A549 (cell line): ENCODE measurements around the gene RHCE. TPM values are rescaled to one million over a fixed set of nuclear protein-coding genes. Genes with fewer than 3 reads are reported as not detected.
"Not testable (repeated sequence)": the region's sequence is repeated elsewhere in the genome, so short reads cannot be mapped to it uniquely, and the experiment has no call there.

Source experiments
- ATAC-seq, 2 experiments: fragments of 200-7000 bp in 1 of 2; fragments of >200 bp in 1 of 2; cut with Nextera tagmentation in 1 of 2; cut with Tn5 transposase in 1 of 2; 3 replicates each; pipeline versions ENCODE4 v1.8.0 to v1.9.1; 2018 to 2020; ENCODE audit warnings: mild to moderate bottlenecking in 1 of 2, moderate library complexity in 1 of 2
- CTCF ChIA-PET: fragments of 300-600 bp; sonication (Branson Sonifier 250); formaldehyde crosslinking; extraction: SDS; loops from one replicate; lab custom pipeline; 2021; ENCODE audit warnings: antibody characterized with exemption, inconsistent platforms; lab: Yijun Ruan, JAX
- POLR2A ChIA-PET: fragments of 350-600 bp; formaldehyde crosslinking; extraction: SDS; loops from one replicate; lab custom pipeline; 2021; ENCODE audit warnings: antibody characterized with exemption, inconsistent platforms; lab: Yijun Ruan, JAX
- DNase-seq, 2 experiments: peaks; one replicate each; pipeline versions ENCODE4 v3.0.0 to v3.0.0-alpha.2; 2011 to 2016; ENCODE audit warnings: low read depth in 1 of 2, low spot score in 1 of 2
- FAIRE-seq: peaks from 2 replicates; lab custom pipeline; 2011; peaks lifted over from hg19 to GRCh38; lab: Jason Lieb, UNC
- H3K27ac ChIP-seq, 2 experiments: fragments of >200 bp; sonication (Bioruptor Twin); formaldehyde crosslinking; 3 replicates each; pipeline ENCODE4 v1.5.1; 2016 to 2017
- H3K4me1 ChIP-seq: fragments of >200 bp; sonication (Bioruptor Twin); formaldehyde crosslinking; 3 replicates; pipeline ENCODE4 v1.6.1; 2016
- H3K4me2 ChIP-seq: fragments of >200 bp; sonication (Bioruptor Twin); formaldehyde crosslinking; 3 replicates; pipeline ENCODE4 v1.6.1; 2016
- H3K4me3 ChIP-seq: fragments of >200 bp; sonication (Bioruptor Twin); formaldehyde crosslinking; 3 replicates; pipeline ENCODE4 v1.5.1; 2016
- H3K9me3 ChIP-seq: fragments of >200 bp; sonication (Bioruptor Twin); formaldehyde crosslinking; 3 replicates; pipeline ENCODE4 v1.6.1; 2016
- CBX2 ChIP-seq: fragments of 200-600 bp; sonication (generic); IDR thresholded peaks from 2 replicates; pipeline ENCODE4 v1.6.1; 2016; ENCODE audit warnings: low read depth, mild to moderate bottlenecking, borderline replicate concordance
- ESRRA ChIP-seq: fragments of 150-350 bp; IDR thresholded peaks from 2 replicates; pipeline ENCODE4 v1.6.1; 2014; ENCODE audit warnings: mild to moderate bottlenecking, low read length, borderline replicate concordance
- FOSB ChIP-seq: fragments of 250-450 bp; sonication (Bioruptor Pico); IDR thresholded peaks from 2 replicates; pipeline ENCODE4 v1.5.0; 2020; ENCODE audit warnings: mild to moderate bottlenecking, moderate library complexity
- HEYL ChIP-seq: fragments of 250-450 bp; sonication (Bioruptor Pico); IDR thresholded peaks from 2 replicates; pipeline ENCODE4 v1.8.0; 2021; ENCODE audit warnings: mild to moderate bottlenecking, moderate library complexity
- HOXA7 ChIP-seq: fragments of 250-450 bp; sonication (Bioruptor Pico); IDR thresholded peaks from 2 replicates; pipeline ENCODE4 v1.5.0; 2020; ENCODE audit warnings: mild to moderate bottlenecking, moderate library complexity
- HOXB13 ChIP-seq: fragments of 250-450 bp; sonication (Bioruptor Pico); IDR thresholded peaks from 2 replicates; pipeline ENCODE4 v1.5.0; 2020; ENCODE audit warnings: low read depth, mild to moderate bottlenecking, moderate library complexity
- JUN ChIP-seq, 2 experiments: fragments of >200 bp; sonication (Bioruptor Twin); formaldehyde crosslinking; IDR thresholded peaks; 2 replicates in 1 of 2; 3 replicates in 1 of 2; pipeline ENCODE4 v1.6.1; 2016 to 2017
- KDM5A ChIP-seq: fragments of 200-600 bp; sonication (generic); IDR thresholded peaks from 2 replicates; pipeline ENCODE4 v1.6.1; 2016; ENCODE audit warnings: antibody characterized with exemption, mild to moderate bottlenecking
- MAX ChIP-seq: IDR thresholded peaks from 2 replicates; pipeline ENCODE4 v1.6.1; 2012
- MAZ ChIP-seq: fragments of 150-350 bp; IDR thresholded peaks from 2 replicates; pipeline ENCODE4 v1.6.1; 2014; ENCODE audit warnings: antibody characterized with exemption, low read depth, low read length, borderline replicate concordance
- NPAS2 ChIP-seq: fragments of 250-450 bp; sonication (Bioruptor Pico); IDR thresholded peaks from 2 replicates; pipeline ENCODE4 v1.8.0; 2022; ENCODE audit warnings: mild to moderate bottlenecking, moderate library complexity, borderline replicate concordance
- PHF8 ChIP-seq: fragments of 200-600 bp; sonication (generic); IDR thresholded peaks from 2 replicates; pipeline ENCODE4 v1.6.1; 2016; ENCODE audit warnings: low read depth, mild to moderate bottlenecking, antibody characterized with exemption, moderate library complexity, borderline replicate concordance
- POLR2AphosphoS2 ChIP-seq: conservative IDR thresholded peaks from 2 replicates; pipeline ENCODE4 v1.6.1; 2012; ENCODE audit warnings: low read length, improper control_type of control experiment, inconsistent platforms
- RNF2 ChIP-seq: fragments of 200-600 bp; sonication (generic); IDR thresholded peaks from 2 replicates; pipeline ENCODE4 v1.6.1; 2016; ENCODE audit warnings: low read depth, mild to moderate bottlenecking, antibody characterized with exemption, moderate library complexity, borderline replicate concordance
- TFCP2L1 ChIP-seq: fragments of 250-450 bp; sonication (Bioruptor Pico); IDR thresholded peaks from 2 replicates; pipeline ENCODE4 v1.5.0; 2021; ENCODE audit warnings: mild to moderate bottlenecking
- TP53 ChIP-seq: fragments of 250-450 bp; sonication (Bioruptor Pico); IDR thresholded peaks from 2 replicates; pipeline ENCODE4 v1.5.0; 2021; ENCODE audit warnings: mild to moderate bottlenecking, moderate library complexity
- ZFP36 ChIP-seq: fragments of 450-650 bp; IDR thresholded peaks from 2 replicates; pipeline ENCODE4 v1.6.1; 2014; ENCODE audit warnings: borderline replicate concordance; ENCODE audit not compliant: partially characterized antibody
- ZNF302 ChIP-seq: fragments of 250-450 bp; sonication (Bioruptor Pico); IDR thresholded peaks from 2 replicates; pipeline ENCODE4 v1.9.0; 2021; ENCODE audit warnings: inconsistent platforms, mild to moderate bottlenecking, moderate library complexity
- WGBS: methylation state at CpG from one replicate; pipeline ENCODE4 v1.1.6; 2017; ENCODE audit errors: missing lambda C conversion rate; 5-methylcytosine and 5-hydroxymethylcytosine counted together
- polyA plus RNA-seq, 4 experiments: library from polyadenylated mRNA; depleted of rRNA in 3 of 4; stranded (reverse); fragments of >200 nt; fragmentation: RNase III in 1 of 4; extraction: RNeasy Plus Mini Kit Qiagen cat#74134 plus additional on column Dnase treatment in 1 of 4; gene quantifications; 2 replicates in 3 of 4; 3 replicates in 1 of 4; pipeline ENCODE4 v1.2.3, GENCODE V29; 2011 to 2017
- TF ChIP-seq, protein P1 (sequence below): fragments of 250-450 bp; sonication (Bioruptor Pico); IDR thresholded peaks from 2 replicates; pipeline ENCODE4 v1.5.0; 2020; ENCODE audit warnings: low read depth, mild to moderate bottlenecking, moderate library complexity
- TF ChIP-seq, protein P2 (sequence below): fragments of 250-450 bp; sonication (Bioruptor Pico); IDR thresholded peaks from 2 replicates; pipeline ENCODE4 v1.5.0; 2021; ENCODE audit warnings: mild to moderate bottlenecking, moderate library complexity, borderline replicate concordance

RHCE gene
- polyA plus RNA-seq, 2 of the 4 experiments (the other 2 are of a cell fraction): 0.12 TPM; not detected in 1

DNA sequence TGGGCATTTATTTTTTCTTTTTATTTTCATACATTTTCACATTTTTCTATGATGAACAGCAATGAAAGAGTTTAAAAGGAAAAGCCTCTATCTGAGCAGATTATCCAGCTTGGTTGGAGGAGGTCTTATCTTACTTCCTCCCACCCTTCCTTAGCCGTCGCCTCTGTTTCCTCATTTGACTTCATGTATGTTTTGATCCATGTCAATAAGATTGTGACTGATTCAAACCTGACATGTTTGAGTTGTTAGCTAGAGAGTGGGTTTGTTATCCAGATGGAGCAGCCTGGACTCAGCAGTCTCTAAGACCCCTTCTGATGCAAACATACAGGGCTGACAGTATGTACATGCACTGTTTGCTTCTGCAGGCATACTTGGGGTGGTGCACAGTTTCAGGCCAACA lies 41.2 kb upstream of the RHCE start:
- DNase-seq: no peak
- CTCF ChIA-PET: no interaction called here
- TF ChIP-seq MAZ (no peak), TFCP2L1 (CRISPR knock-in tag) (no peak), PHF8 (no peak), HOXB13 (CRISPR knock-in tag) (no peak), HOXA7 (CRISPR knock-in tag) (no peak)
- TF ChIP-seq, protein P1, sequence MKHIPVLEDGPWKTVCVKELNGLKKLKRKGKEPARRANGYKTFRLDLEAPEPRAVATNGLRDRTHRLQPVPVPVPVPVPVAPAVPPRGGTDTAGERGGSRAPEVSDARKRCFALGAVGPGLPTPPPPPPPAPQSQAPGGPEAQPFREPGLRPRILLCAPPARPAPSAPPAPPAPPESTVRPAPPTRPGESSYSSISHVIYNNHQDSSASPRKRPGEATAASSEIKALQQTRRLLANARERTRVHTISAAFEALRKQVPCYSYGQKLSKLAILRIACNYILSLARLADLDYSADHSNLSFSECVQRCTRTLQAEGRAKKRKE (CRISPR knock-in tag): no peak
- WGBS: 98% methylated on average over 2 of the region's 2 CpGs
- no peak for FAIRE-seq
- no peak overlapping the region for H3K4me2 ChIP-seq
- H3K4me3 ChIP-seq: no peak overlapping the region
- H3K4me1 ChIP-seq: no peaks in the 10 kb centered on the region
- ATAC-seq: no peak
- H3K27ac ChIP-seq: no peak overlapping the region
- H3K9me3 ChIP-seq: no peaks in the 10 kb centered on the region
- POLR2A ChIA-PET: no interaction called here

DNA sequence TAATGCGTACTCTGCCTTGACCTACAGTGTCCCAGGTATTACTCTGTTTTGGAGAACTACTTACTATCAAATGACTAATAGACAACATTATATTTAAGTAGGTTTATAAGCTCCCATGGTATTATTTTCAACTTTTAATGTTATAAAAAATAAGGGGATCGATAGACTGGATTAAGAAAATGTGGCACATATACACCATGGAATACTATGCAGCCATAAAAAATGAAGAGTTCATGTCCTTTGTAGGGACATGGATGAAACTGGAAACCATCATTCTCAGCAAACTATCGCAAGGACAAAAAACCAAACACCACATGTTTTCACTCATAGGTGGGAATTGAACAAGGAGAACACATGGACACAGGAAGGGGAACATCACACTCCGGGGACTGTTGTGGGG lies 40.2 kb upstream of the RHCE start:
- ATAC-seq, H3K9me3 ChIP-seq, H3K4me2 ChIP-seq, POLR2A ChIA-PET, H3K4me1 ChIP-seq, H3K4me3 ChIP-seq, H3K27ac ChIP-seq, FAIRE-seq, DNase-seq: not testable (repeated sequence)
- CTCF ChIA-PET: interaction anchor here (1.0 to 1.3 kb wide), 3 partner anchors 15 to 60 kb away, joined by 3 to 4 read pairs (median 3); no protein-coding TSS in a partner anchor
- WGBS: 74% methylated on average over 4 of the region's 4 CpGs

GRCh38 chr1:25460020-25460419 lies 39.4 kb upstream of the RHCE start:
- Histone ChIP-seq H3K4me3 (no peak overlapping the region), H3K4me2 (no peak overlapping the region), H3K4me1 (no peaks in the 10 kb centered on the region), H3K27ac (no peak overlapping the region), H3K9me3 (no peaks in the 10 kb centered on the region)
- ChIA-PET CTCF (interaction anchor here (1.0 to 1.3 kb wide), 2 partner anchors 32 to 61 kb away, joined by 3 to 4 read pairs; no protein-coding TSS in a partner anchor), POLR2A (no interaction called here)
- DNase-seq (no peak), ATAC-seq (no peak), FAIRE-seq (no peak)
- WGBS: 72% methylated on average over 3 of the region's 3 CpGs
- TF ChIP-seq ESRRA (no peak), ZNF302 (CRISPR knock-in tag) (no peak), RNF2 (no peak), JUN (IDR thresholded peaks at IDR 0.05) (no peak), KDM5A (no peak), POLR2AphosphoS2 (no peak), ZFP36 (no peak), TP53 (CRISPR knock-in tag) (no peak), MAX (no peak), CBX2 (no peak), FOSB (CRISPR knock-in tag) (no peak), NPAS2 (CRISPR knock-in tag) (no peak), HOXB13 (CRISPR knock-in tag) (no peak), HEYL (no peak)
- TF ChIP-seq, protein P2, sequence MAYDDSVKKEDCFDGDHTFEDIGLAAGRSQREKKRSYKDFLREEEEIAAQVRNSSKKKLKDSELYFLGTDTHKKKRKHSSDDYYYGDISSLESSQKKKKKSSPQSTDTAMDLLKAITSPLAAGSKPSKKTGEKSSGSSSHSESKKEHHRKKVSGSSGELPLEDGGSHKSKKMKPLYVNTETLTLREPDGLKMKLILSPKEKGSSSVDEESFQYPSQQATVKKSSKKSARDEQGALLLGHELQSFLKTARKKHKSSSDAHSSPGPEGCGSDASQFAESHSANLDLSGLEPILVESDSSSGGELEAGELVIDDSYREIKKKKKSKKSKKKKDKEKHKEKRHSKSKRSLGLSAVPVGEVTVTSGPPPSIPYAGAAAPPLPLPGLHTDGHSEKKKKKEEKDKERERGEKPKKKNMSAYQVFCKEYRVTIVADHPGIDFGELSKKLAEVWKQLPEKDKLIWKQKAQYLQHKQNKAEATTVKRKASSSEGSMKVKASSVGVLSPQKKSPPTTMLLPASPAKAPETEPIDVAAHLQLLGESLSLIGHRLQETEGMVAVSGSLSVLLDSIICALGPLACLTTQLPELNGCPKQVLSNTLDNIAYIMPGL (CRISPR knock-in tag): no peak
- TF ChIP-seq, protein P1 (CRISPR knock-in tag): no peak
